ENCODE results near the gene PIWIL4.

Gene PIWIL4

GRCh38 chr11:94567181-94567670 is at the start of gene PIWIL4:
TSS of gene PIWIL4 (plus strand) at chr11:94567368. CDS start at chr11:94567519, 151 bp downstream.
- no peak for DNase-seq

GRCh38 chr11:94518300-94518699 is 48.9 kb upstream of the PIWIL4 start:
- no peak for DNase-seq

GRCh38 chr11:94519478-94520084 is 47.6 kb upstream of the PIWIL4 start:
- peak in 3 of 56 donors; percentile 3 to 34 (median 10) for DNase-seq

DNA sequence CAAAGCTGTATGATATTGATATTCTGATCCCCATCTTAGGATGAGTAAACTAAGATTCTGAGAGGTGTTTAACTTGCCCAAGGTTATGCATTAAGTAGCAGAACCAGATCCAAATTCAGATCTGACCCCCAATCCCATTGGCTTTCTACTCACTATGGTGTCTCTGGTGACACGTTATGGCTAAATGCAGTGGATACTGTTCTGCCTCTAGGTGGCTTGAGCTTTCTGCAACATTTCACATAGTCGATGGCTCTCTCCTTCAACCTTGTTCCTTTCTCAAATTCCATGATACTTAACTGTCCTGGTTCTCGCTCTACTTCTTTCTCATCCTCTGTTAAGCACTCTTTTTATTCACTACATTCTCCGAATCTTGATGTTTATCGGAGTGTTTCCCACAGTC is 45.5 kb upstream of the PIWIL4 start:
- no peak for DNase-seq

DNA sequence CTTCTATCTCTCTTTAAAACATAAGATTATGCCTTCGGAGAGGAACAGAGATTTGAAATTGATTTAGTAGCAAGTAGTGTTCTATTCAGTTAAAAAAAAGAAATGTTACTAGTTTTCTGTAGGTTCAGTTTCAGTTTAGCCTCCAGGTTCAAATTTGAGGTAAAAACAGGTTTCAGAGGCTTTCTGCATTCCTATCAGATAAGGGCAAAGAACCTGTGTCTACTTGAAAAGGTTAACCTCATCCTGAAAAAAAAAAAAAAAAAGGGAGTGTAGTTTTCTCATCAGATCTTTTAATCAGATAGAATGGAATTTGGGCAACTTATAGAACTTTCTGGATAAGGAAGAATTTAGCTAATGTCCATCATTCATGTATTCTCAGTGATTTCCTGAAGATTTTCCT is 42.8 kb upstream of the PIWIL4 start:
- no peak for DNase-seq

DNA sequence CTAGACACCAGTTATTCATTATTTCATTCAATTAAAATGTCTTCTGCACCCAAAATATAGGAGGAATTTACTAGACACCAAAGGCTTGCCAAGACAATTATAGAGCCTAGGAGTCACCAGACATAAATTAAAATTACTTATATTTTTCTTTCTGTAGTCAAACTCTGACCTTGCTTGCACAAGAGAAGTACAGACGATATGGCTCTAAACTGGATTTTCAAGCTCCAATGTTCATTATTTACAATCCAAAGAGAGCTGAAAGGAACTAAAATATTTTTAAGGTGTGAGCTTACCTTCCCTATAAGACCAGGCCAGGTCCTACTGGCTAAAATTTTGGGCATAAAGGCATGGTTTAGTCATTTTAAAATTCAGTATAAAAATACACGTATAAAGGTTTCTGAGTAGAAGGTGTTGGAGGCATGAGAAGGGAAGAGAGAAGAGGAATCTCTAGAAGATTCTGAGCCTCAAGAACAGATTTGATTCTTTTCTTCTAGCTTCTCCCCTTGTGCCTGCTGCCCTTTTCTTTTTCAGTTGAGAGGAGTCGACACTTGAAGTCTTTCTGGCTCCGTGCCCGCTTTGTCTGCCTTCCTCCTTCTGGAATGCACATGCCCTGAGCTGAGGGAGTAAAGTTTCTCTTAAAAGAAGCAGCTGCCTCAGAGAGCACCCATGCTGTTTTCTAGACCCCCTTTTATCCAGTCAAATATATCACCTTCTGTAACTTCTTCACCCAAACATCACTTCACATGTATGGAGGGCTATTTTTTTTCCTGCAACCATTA is 41.4 kb upstream of the PIWIL4 start:
- DNase-seq, result peak in 11 of 56 donors; percentile 5 to 62 (median 15)

GRCh38 chr11:94526645-94527438 is 40.3 kb upstream of the PIWIL4 start:
- no peak for DNase-seq

GRCh38 chr11:94528551-94528950 is 38.6 kb upstream of the PIWIL4 start:
- DNase-seq, result no peak

DNA sequence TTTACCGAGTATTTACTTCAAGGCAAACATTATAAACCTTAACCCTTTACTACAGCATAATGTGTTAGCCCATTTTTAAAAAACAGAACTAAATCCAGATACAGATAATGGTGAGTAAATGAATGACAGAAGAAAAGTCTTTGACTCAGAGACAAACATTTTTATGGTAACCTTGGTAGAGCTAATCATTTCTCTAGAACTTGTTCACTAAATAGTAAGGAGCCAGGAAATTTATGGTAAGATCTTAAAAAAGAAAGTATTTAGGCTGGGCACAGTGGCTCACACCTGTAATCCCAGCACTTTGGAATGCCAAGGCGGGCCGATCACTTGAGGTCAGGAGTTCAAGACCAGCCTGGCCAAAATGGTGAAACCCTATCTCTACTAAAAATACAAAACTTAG is 35.0 kb upstream of the PIWIL4 start:
- no peak for DNase-seq

DNA sequence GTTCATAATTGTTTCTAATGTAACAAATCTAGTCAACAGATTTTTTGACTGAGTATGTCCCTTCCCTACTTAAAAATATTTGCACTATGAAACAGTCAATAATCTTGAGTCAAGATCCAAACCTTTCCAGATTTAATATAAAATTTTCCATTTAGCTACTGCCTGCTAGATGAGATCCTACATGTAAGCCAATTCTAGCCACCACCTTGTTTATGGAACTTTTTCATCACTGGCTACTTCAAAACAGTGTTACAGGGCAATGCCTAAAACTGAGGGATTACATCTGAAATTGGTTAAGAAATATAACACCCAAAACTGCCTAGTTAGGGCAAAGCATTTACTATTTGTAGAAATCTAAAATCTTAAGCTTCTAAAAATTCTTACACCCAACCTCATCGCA is 34.0 kb upstream of the PIWIL4 start:
- DNase-seq, result no peak

DNA sequence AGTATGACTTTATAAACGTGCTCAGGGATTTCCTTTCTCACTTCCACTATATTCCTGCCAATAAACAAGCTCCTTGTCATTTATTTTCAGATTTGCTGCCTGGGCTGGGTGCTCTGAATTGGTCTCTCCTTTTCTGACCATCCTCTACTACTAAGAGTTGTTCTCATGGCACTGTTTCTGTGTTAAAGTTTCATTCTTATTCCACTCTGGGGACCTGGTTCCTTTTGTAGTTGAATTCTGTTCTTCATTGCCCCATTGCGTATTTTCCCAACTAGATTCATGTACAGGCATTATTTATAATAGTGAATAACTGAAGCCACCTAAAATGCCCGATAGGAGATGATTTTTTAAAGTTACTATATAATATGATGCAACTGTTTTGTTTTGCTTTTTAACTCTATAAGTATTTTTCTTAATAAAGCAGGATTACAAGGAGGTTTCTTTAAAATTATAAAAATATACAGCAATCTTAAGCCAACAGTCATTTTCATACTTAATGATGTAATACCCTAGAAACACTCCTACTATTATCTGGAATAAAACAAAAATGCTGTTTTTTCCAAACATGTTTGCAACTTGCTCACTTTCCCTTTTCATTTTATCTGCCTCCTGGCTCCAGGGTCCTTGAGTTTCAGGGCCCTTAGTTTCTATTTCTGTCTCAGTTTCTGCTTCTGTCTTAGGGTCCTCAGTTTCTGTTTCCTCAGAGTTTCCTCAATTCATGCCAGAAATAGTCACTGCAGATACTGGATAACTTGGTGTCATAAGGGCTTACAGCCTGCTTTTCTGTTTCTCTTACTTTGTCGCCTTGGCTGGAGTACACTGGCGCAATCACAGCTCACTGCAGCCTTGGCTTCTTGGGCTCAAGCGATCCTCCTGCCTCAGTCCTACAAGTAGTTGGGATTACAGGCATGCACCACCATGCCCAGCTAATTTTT is 33.2 kb upstream of the PIWIL4 start:
- DNase-seq, result no peak

DNA sequence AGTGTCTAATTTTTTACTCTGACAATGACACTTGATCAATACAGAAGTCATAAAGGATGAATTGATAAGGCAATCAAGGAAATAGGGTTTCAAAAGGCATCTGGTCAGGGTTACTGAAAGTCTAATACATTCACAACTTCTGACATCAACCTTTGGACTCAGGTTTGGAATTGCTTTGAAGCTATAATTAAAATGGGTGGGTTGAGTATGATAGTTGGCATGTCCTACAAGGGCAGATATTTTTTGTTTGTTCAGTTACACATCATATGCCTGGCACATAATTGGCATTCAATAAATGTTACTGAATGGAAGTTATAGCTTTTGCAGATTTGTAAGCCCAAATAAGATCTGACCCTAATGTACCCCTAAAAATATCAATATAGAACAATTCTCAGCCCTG is 30.8 kb upstream of the PIWIL4 start:
- no peak for DNase-seq

GRCh38 chr11:94537031-94537600 is 30.1 kb upstream of the PIWIL4 start:
- no peak for DNase-seq

DNA sequence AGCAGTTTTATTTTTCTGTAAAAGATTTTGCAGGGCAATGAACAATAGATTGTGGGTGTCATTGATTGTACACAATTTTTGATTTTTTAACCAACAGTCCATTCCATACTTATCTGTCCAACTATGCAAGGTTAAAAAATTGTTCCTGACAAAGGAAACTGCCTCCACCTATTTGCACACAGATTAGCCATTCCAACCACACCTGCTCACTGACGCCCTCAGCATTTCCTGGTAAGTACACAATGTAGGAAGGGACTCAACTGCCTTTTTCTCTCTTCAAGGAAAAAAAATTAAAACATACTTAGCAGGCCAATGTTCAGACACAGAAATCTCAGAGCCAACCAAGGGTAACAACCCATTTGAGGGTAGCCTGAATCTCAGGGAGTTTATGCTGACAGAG is 27.7 kb upstream of the PIWIL4 start:
- DNase-seq, result no peak

- peak in 49 of 56 donors; percentile 35 to 86 (median 62) for DNase-seq
These were observed 23.2 kb upstream of the PIWIL4 start, which contains the start of gene FUT4 for GRCh38 chr11:94543695-94544645. TSS of gene FUT4 (plus strand) at chr11:94543921. CDS start at chr11:94544134, 213 bp downstream.

GRCh38 chr11:94544646-94545263 is 22.4 kb upstream of the PIWIL4 start:
- peak in 4 of 56 donors; percentile 14 to 32 (median 18) for DNase-seq

GRCh38 chr11:94545264-94546161 is 21.7 kb upstream of the PIWIL4 start:
- DNase-seq, result peak in 2 of 56 donors; percentile 8 to 18

- no peak for DNase-seq
These were observed 21.1 kb upstream of the PIWIL4 start for GRCh38 chr11:94546162-94546470.
